Measurements from ENCODE around the gene AVPR1B.

DNA sequence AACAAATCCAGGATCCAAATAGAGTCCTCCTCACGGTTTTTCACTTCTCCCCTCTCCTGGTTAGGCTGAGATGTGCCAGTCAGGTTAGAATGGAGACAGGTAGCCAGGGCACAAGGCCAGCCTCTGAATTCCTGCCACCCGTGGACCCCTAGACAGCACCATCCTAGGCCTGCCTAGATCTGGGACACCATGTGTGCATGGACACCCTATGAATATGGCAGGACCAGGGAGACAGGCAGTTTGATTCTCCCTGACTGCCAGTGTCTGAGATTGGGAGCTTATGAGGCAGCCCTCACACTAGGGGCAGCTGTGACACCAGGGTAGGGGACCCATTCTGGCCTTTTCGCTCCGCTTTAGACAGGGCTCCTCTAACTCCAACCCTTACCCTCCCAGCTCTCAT, 7.5 kb downstream of the AVPR1B start:
- TF ChIP-seq, protein P1, sequence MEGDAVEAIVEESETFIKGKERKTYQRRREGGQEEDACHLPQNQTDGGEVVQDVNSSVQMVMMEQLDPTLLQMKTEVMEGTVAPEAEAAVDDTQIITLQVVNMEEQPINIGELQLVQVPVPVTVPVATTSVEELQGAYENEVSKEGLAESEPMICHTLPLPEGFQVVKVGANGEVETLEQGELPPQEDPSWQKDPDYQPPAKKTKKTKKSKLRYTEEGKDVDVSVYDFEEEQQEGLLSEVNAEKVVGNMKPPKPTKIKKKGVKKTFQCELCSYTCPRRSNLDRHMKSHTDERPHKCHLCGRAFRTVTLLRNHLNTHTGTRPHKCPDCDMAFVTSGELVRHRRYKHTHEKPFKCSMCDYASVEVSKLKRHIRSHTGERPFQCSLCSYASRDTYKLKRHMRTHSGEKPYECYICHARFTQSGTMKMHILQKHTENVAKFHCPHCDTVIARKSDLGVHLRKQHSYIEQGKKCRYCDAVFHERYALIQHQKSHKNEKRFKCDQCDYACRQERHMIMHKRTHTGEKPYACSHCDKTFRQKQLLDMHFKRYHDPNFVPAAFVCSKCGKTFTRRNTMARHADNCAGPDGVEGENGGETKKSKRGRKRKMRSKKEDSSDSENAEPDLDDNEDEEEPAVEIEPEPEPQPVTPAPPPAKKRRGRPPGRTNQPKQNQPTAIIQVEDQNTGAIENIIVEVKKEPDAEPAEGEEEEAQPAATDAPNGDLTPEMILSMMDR (IDR thresholded peaks at IDR 0.05), result no peak
- TF ChIP-seq POLR2A (IDR thresholded peaks at IDR 0.05), result no peak

Measured in uterus (tissue), 2 donors.